HepG2 (cell line): ENCODE data around the gene EPB41L2. TPM values are rescaled to one million over a fixed set of nuclear protein-coding genes. Genes with fewer than 3 reads are reported as not detected.

ENCODE experiments used
- ATF1 ChIP-seq: IDR thresholded peaks from 2 replicates; pipeline ENCODE4 v1.6.1; 2016; ENCODE audit warnings: mild to moderate bottlenecking, control low read depth
- CENPT ChIP-seq: sonication (generic); formaldehyde crosslinking; IDR thresholded peaks from 2 replicates; pipeline ENCODE4 v1.8.0; 2022; ENCODE audit warnings: low read depth, mild to moderate bottlenecking, moderate library complexity, missing genetic modification reagents
- CHCHD3 ChIP-seq: sonication (generic); formaldehyde crosslinking; IDR thresholded peaks from 2 replicates; pipeline ENCODE4 v1.8.0; 2022; ENCODE audit warnings: mild to moderate bottlenecking, missing genetic modification reagents, moderate library complexity
- FOXA1 ChIP-seq, 2 experiments: fragments of 450-650 bp in 1 of 2; sonication (generic) in 1 of 2; formaldehyde crosslinking in 1 of 2; IDR thresholded peaks; 2 replicates each; pipeline versions ENCODE4 v1.4.0 to v1.6.1; 2016 to 2020; ENCODE audit warnings: missing genetic modification reagents in 1 of 2
- NFATC3 ChIP-seq: sonication (generic); formaldehyde crosslinking; IDR thresholded peaks from 2 replicates; pipeline ENCODE4 v1.5.1; 2020; ENCODE audit warnings: mild to moderate bottlenecking, missing genetic modification reagents
- PPARG ChIP-seq: conservative IDR thresholded peaks from 2 replicates; pipeline ENCODE4 v1.6.1; 2016; ENCODE audit warnings: missing biosample characterization, missing genetic modification reagents
- RCOR2 ChIP-seq: IDR thresholded peaks from 2 replicates; pipeline ENCODE4 v1.6.1; 2016; ENCODE audit warnings: missing biosample characterization, missing genetic modification reagents
- RXRA ChIP-seq: sonication (generic); formaldehyde crosslinking; IDR thresholded peaks from 2 replicates; pipeline ENCODE4 v1.5.1; 2020; ENCODE audit warnings: missing genetic modification reagents
- XBP1 ChIP-seq: sonication (generic); formaldehyde crosslinking; IDR thresholded peaks from 2 replicates; pipeline ENCODE4 v1.5.0; 2020; ENCODE audit warnings: missing genetic modification reagents
- ZNF282 ChIP-seq: fragments of 450-650 bp; IDR thresholded peaks from 2 replicates; pipeline ENCODE4 v1.6.1; 2018; ENCODE audit not compliant: partially characterized antibody
- ZNF333 ChIP-seq: sonication (generic); formaldehyde crosslinking; IDR thresholded peaks from 2 replicates; pipeline ENCODE4 v1.4.0; 2020; ENCODE audit warnings: mild to moderate bottlenecking, missing genetic modification reagents, borderline replicate concordance
- ZNF432 ChIP-seq: sonication (generic); formaldehyde crosslinking; IDR thresholded peaks from 2 replicates; pipeline ENCODE4 v1.5.0; 2020; ENCODE audit warnings: missing genetic modification reagents, mild to moderate bottlenecking, borderline replicate concordance
- ZNF644 ChIP-seq: IDR thresholded peaks from 2 replicates; pipeline ENCODE4 v1.6.1; 2016; ENCODE audit warnings: low read depth
- ZNF652 ChIP-seq: IDR thresholded peaks from 2 replicates; pipeline ENCODE4 v1.6.1; 2016; ENCODE audit warnings: low read depth, borderline replicate concordance
- ZNF678 ChIP-seq: sonication (generic); formaldehyde crosslinking; IDR thresholded peaks from 2 replicates; pipeline ENCODE4 v1.4.0; 2020; ENCODE audit warnings: mild to moderate bottlenecking, missing genetic modification reagents
- ZNF816 ChIP-seq: sonication (generic); formaldehyde crosslinking; IDR thresholded peaks from 2 replicates; pipeline ENCODE4 v1.8.0; 2022; ENCODE audit warnings: missing genetic modification reagents, mild to moderate bottlenecking, borderline replicate concordance
- polyA plus RNA-seq, 8 experiments: library from polyadenylated mRNA; depleted of rRNA in 3 of 8; stranded (reverse) in 7 of 8; unstranded in 1 of 8; fragments of >200 nt; fragmentation: Illumina TruSeq in 4 of 8; extraction: Trizol in 4 of 8; gene quantifications; 2 replicates each; pipeline versions ENCODE4 v1.2.1 to v1.2.3, GENCODE V29; 2011 to 2016; ENCODE audit warnings: low read depth in 4 of 8, missing spikeins in 1 of 8, mixed read lengths in 1 of 8; ENCODE audit not compliant: insufficient read depth in 1 of 8
- total RNA-seq, 5 experiments: library from RNA; depleted of rRNA; stranded (reverse); fragments of >200 nt; fragmentation: Illumina TruSeq; extraction: Trizol; gene quantifications; 2 replicates each; pipeline ENCODE4 v1.2.3, GENCODE V29; 2016; ENCODE audit warnings: low read depth in 1 of 5
- TF ChIP-seq, protein P1 (sequence below): sonication (generic); formaldehyde crosslinking; IDR thresholded peaks from 2 replicates; pipeline ENCODE4 v1.8.0; 2022; ENCODE audit warnings: mild to moderate bottlenecking, missing genetic modification reagents, borderline replicate concordance
- TF ChIP-seq, protein P2 (sequence below): sonication (generic); formaldehyde crosslinking; IDR thresholded peaks from 2 replicates; pipeline ENCODE4 v1.5.0; 2020; ENCODE audit warnings: missing genetic modification reagents
- TF ChIP-seq, protein P3 (sequence below): sonication (generic); formaldehyde crosslinking; conservative IDR thresholded peaks from 2 replicates; pipeline ENCODE4 v1.4.0; 2020; ENCODE audit warnings: missing genetic modification reagents
- TF ChIP-seq, protein P4 (sequence below): IDR thresholded peaks from 2 replicates; pipeline ENCODE4 v1.6.1; 2016; ENCODE audit warnings: low read depth, control low read depth
- TF ChIP-seq, protein P5 (sequence below): sonication (generic); formaldehyde crosslinking; IDR thresholded peaks from 2 replicates; pipeline ENCODE4 v1.4.0; 2020; ENCODE audit warnings: mild to moderate bottlenecking, missing genetic modification reagents
- TF ChIP-seq, protein P6 (sequence below): sonication (generic); formaldehyde crosslinking; IDR thresholded peaks from 2 replicates; pipeline ENCODE4 v1.8.1; 2023; ENCODE audit warnings: mild to moderate bottlenecking, missing genetic modification reagents

The EPB41L2 gene
- total and polyA plus RNA-seq, 2 of the 13 experiments (the other 11 are each of a cell fraction or from before 2014, with no cell fraction given): 41.7 to 56.4 TPM

DNA sequence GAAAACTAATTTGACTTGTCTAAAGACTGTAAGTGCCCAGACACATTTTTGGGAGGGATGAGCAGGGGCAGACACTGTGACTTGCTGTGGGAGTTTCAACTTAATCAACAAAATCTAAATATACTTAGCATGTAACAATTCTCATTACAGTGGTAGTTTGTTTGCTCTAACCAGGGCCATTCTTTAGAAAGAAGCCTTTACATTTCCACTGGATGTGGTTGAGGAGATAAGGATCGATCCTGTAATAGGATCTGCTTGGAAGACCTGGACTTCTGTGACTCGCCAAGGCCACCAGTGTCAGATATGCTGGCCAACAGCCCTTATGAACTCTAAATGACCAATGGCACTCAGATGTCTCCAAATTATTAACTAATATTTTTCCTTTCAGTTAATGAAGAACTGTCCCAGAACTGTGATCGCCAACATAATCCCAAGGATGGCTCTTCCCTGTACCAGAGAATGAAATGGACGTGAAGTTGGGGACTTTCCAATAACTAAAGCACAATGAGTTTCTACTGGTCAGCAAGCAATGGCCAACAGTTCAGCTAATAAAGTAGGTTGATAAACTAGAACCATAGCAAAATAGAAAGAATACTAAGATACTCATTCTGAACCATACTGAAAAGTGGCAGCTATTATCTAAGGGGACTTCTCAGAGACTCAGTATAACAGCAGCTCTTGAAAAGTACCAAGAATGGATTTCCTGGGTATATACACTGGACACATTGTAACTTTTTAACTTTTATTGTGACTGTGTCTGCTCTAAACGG, 228.4 kb downstream of the EPB41L2 start (continued):
- TF ChIP-seq CENPT (CRISPR knock-in tag) (no peak), RXRA (CRISPR knock-in tag) (no peak; the same call in 1 of the 2 replicates), RCOR2 (CRISPR knock-in tag) (peak; percentile 45; the same call in 1 of the 2 replicates), FOXA1 (IDR thresholded peaks at IDR 0.05) (no peak), FOXA1 (CRISPR knock-in tag; IDR thresholded peaks at IDR 0.05) (peak; percentile 26; the same call in 1 of the 2 replicates), PPARG (peak; percentile 60), XBP1 (CRISPR knock-in tag) (no peak), ZNF282 (no peak), ZNF816 (CRISPR knock-in tag) (no peak), ZNF652 (CRISPR knock-in tag) (peak; percentile 42; the same call in 1 of the 2 replicates), ZNF644 (CRISPR knock-in tag) (peak; percentile 96), CHCHD3 (CRISPR knock-in tag) (no peak), NFATC3 (CRISPR knock-in tag) (no peak), ATF1 (CRISPR knock-in tag) (no peak), ZNF678 (CRISPR knock-in tag) (no peak), ZNF432 (CRISPR knock-in tag) (no peak), ZNF333 (CRISPR knock-in tag) (no peak)
- TF ChIP-seq, protein P1, sequence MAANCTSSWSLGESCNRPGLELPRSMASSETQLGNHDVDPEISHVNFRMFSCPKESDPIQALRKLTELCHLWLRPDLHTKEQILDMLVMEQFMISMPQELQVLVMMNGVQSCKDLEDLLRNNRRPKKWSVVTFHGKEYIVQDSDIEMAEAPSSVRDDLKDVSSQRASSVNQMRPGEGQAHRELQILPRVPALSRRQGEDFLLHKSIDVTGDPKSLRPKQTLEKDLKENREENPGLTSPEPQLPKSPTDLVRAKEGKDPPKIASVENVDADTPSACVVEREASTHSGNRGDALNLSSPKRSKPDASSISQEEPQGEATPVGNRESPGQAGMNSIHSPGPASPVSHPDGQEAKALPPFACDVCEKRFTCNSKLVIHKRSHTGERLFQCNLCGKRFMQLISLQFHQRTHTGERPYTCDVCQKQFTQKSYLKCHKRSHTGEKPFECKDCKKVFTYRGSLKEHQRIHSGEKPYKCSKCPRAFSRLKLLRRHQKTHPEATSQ: peak; percentile 44; the same call in 1 of the 2 replicates
- TF ChIP-seq, protein P2, sequence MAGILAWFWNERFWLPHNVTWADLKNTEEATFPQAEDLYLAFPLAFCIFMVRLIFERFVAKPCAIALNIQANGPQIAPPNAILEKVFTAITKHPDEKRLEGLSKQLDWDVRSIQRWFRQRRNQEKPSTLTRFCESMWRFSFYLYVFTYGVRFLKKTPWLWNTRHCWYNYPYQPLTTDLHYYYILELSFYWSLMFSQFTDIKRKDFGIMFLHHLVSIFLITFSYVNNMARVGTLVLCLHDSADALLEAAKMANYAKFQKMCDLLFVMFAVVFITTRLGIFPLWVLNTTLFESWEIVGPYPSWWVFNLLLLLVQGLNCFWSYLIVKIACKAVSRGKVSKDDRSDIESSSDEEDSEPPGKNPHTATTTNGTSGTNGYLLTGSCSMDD (CRISPR knock-in tag): no peak
- TF ChIP-seq, protein P3, sequence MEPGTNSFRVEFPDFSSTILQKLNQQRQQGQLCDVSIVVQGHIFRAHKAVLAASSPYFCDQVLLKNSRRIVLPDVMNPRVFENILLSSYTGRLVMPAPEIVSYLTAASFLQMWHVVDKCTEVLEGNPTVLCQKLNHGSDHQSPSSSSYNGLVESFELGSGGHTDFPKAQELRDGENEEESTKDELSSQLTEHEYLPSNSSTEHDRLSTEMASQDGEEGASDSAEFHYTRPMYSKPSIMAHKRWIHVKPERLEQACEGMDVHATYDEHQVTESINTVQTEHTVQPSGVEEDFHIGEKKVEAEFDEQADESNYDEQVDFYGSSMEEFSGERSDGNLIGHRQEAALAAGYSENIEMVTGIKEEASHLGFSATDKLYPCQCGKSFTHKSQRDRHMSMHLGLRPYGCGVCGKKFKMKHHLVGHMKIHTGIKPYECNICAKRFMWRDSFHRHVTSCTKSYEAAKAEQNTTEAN (CRISPR knock-in tag): no peak
- TF ChIP-seq, protein P4, sequence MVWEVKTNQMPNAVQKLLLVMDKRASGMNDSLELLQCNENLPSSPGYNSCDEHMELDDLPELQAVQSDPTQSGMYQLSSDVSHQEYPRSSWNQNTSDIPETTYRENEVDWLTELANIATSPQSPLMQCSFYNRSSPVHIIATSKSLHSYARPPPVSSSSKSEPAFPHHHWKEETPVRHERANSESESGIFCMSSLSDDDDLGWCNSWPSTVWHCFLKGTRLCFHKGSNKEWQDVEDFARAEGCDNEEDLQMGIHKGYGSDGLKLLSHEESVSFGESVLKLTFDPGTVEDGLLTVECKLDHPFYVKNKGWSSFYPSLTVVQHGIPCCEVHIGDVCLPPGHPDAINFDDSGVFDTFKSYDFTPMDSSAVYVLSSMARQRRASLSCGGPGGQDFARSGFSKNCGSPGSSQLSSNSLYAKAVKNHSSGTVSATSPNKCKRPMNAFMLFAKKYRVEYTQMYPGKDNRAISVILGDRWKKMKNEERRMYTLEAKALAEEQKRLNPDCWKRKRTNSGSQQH (CRISPR knock-in tag): no peak
- TF ChIP-seq, protein P5, sequence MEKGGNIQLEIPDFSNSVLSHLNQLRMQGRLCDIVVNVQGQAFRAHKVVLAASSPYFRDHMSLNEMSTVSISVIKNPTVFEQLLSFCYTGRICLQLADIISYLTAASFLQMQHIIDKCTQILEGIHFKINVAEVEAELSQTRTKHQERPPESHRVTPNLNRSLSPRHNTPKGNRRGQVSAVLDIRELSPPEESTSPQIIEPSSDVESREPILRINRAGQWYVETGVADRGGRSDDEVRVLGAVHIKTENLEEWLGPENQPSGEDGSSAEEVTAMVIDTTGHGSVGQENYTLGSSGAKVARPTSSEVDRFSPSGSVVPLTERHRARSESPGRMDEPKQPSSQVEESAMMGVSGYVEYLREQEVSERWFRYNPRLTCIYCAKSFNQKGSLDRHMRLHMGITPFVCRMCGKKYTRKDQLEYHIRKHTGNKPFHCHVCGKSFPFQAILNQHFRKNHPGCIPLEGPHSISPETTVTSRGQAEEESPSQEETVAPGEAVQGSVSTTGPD (CRISPR knock-in tag): peak; percentile 88
- TF ChIP-seq, protein P6, sequence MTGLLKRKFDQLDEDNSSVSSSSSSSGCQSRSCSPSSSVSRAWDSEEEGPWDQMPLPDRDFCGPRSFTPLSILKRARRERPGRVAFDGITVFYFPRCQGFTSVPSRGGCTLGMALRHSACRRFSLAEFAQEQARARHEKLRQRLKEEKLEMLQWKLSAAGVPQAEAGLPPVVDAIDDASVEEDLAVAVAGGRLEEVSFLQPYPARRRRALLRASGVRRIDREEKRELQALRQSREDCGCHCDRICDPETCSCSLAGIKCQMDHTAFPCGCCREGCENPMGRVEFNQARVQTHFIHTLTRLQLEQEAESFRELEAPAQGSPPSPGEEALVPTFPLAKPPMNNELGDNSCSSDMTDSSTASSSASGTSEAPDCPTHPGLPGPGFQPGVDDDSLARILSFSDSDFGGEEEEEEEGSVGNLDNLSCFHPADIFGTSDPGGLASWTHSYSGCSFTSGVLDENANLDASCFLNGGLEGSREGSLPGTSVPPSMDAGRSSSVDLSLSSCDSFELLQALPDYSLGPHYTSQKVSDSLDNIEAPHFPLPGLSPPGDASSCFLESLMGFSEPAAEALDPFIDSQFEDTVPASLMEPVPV (CRISPR knock-in tag): no peak
